ENCODE results near the gene LUC7L.
A peak's percentile ranks its signal among the peaks of the same experiment; 100 is the strongest.

The LUC7L gene

DNA sequence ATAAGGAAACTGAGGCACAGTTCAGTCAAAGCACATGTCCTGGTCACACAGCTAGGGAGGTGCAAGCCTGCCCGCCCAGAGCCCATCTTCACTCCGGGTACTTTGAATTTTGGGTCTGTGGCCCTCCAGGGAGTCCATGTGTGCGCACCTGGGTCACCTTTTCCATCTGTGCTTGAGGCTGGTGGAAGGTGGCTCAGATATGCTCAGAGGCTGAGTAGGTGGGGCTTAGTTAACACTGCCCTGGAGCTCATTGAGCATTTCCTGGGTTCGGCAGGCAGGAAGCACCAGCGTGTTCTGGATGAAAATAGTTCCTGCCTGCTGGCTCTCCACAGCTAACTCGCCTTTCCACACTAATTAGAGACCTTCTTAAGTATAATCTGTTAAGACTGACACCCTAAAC, 24.6 kb upstream of the LUC7L start:
- no peak overlapping the region for H3K27ac ChIP-seq (ENCODE audit: low read depth, low read length, poor library complexity, severe bottlenecking)
- H3K4me3 ChIP-seq (ENCODE audit: low read depth, low read length, poor library complexity, severe bottlenecking): no peak overlapping the region
- H3K27me3 ChIP-seq (ENCODE audit: insufficient read depth, low read length): no peaks in the 10 kb centered on the region
- H3K9ac ChIP-seq (ENCODE audit: low read length): no peak overlapping the region
- no peak overlapping the region for H3K4me2 ChIP-seq (ENCODE audit: low read length)
- H3K79me2 ChIP-seq (ENCODE audit: insufficient read depth, low read length): no peaks in the 10 kb centered on the region
- no peaks in the 10 kb centered on the region for H4K20me1 ChIP-seq (ENCODE audit: insufficient read depth, low read length)
- peaks cover 13% of the 10 kb centered on the region for H3K4me1 ChIP-seq (ENCODE audit: insufficient read depth, low read length, severe bottlenecking)
- TF ChIP-seq, protein P1, sequence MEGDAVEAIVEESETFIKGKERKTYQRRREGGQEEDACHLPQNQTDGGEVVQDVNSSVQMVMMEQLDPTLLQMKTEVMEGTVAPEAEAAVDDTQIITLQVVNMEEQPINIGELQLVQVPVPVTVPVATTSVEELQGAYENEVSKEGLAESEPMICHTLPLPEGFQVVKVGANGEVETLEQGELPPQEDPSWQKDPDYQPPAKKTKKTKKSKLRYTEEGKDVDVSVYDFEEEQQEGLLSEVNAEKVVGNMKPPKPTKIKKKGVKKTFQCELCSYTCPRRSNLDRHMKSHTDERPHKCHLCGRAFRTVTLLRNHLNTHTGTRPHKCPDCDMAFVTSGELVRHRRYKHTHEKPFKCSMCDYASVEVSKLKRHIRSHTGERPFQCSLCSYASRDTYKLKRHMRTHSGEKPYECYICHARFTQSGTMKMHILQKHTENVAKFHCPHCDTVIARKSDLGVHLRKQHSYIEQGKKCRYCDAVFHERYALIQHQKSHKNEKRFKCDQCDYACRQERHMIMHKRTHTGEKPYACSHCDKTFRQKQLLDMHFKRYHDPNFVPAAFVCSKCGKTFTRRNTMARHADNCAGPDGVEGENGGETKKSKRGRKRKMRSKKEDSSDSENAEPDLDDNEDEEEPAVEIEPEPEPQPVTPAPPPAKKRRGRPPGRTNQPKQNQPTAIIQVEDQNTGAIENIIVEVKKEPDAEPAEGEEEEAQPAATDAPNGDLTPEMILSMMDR (IDR thresholded peaks at IDR 0.05; ENCODE audit: low read length): no peak
- no peaks in the 10 kb centered on the region; the same call in 1 of the 2 replicates for H3F3A ChIP-seq (ENCODE audit: insufficient read depth, low read length)
- H2AFZ ChIP-seq (ENCODE audit: low read length): no peak overlapping the region
- H3K9me3 ChIP-seq (ENCODE audit: low read length): no peaks in the 10 kb centered on the region
- H3K36me3 ChIP-seq (ENCODE audit: insufficient read depth, low read length): peaks cover 29% of the 10 kb centered on the region
- no peaks in the 10 kb centered on the region for H3K9me2 ChIP-seq (ENCODE audit: low read depth, low read length)

- peak overlapping the region; percentile 26 for H3K27ac ChIP-seq (ENCODE audit: low read depth, low read length, poor library complexity, severe bottlenecking)
- no peak overlapping the region for H3K4me3 ChIP-seq (ENCODE audit: low read depth, low read length, poor library complexity, severe bottlenecking)
- no peaks in the 10 kb centered on the region for H4K20me1 ChIP-seq (ENCODE audit: insufficient read depth, low read length)
- H2AFZ ChIP-seq (ENCODE audit: low read length): no peak overlapping the region
- peak overlapping the region; percentile 13 for H3K4me2 ChIP-seq (ENCODE audit: low read length)
- peaks cover 29% of the 10 kb centered on the region for H3K36me3 ChIP-seq (ENCODE audit: insufficient read depth, low read length)
- no peak for TF ChIP-seq EZH2 (IDR thresholded peaks at IDR 0.05; ENCODE audit: borderline replicate concordance, low read length)
- TF ChIP-seq, protein P1 (IDR thresholded peaks at IDR 0.05; ENCODE audit: low read length): no peak
- H3K9me3 ChIP-seq (ENCODE audit: low read length): no peaks in the 10 kb centered on the region
- peaks cover 13% of the 10 kb centered on the region for H3K4me1 ChIP-seq (ENCODE audit: insufficient read depth, low read length, severe bottlenecking)
- H3K27me3 ChIP-seq (ENCODE audit: insufficient read depth, low read length): no peaks in the 10 kb centered on the region
- H3K9ac ChIP-seq (ENCODE audit: low read length): no peak overlapping the region
- H3K79me2 ChIP-seq (ENCODE audit: insufficient read depth, low read length): no peaks in the 10 kb centered on the region
- H3F3A ChIP-seq (ENCODE audit: insufficient read depth, low read length): no peaks in the 10 kb centered on the region; the same call in 1 of the 2 replicates
- no peaks in the 10 kb centered on the region for H3K9me2 ChIP-seq (ENCODE audit: low read depth, low read length)
These were observed 23.4 kb upstream of the LUC7L start for GRCh38 chr16:252366-253337.

DNA sequence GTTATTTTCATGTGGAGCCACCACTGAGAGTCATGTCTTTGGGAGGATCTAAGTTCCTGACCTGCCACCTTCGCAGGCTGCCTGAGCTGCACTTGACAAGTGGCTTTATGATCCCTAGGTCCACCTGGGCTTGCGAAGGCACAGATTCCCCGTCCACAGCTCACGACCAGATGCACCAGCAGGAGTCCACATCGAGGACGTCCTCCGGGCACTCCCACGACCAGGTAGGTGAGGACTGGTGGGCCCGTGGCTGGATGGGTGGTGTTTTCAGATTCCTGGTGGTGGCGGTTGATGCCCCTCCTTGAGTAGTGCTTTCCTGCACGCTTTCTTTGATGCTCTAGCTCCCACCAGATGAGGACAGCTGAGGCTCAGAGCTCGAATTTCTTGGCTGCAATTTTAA, 20.2 kb upstream of the LUC7L start:
- Histone ChIP-seq H4K20me1 (ENCODE audit: insufficient read depth, low read length) (no peaks in the 10 kb centered on the region), H3K79me2 (ENCODE audit: insufficient read depth, low read length) (no peaks in the 10 kb centered on the region), H3K9me3 (ENCODE audit: low read length) (no peaks in the 10 kb centered on the region), H2AFZ (ENCODE audit: low read length) (no peak overlapping the region), H3K4me3 (ENCODE audit: low read depth, low read length, poor library complexity, severe bottlenecking) (no peak overlapping the region), H3K4me2 (ENCODE audit: low read length) (no peak overlapping the region), H3K4me1 (ENCODE audit: insufficient read depth, low read length, severe bottlenecking) (peaks cover 13% of the 10 kb centered on the region), H3K9me2 (ENCODE audit: low read depth, low read length) (no peaks in the 10 kb centered on the region), H3K27ac (ENCODE audit: low read depth, low read length, poor library complexity, severe bottlenecking) (no peak overlapping the region), H3K27me3 (ENCODE audit: insufficient read depth, low read length) (no peaks in the 10 kb centered on the region), H3F3A (ENCODE audit: insufficient read depth, low read length) (no peaks in the 10 kb centered on the region), H3K9ac (ENCODE audit: low read length) (no peak overlapping the region), H3K36me3 (ENCODE audit: insufficient read depth, low read length) (peaks cover 14% of the 10 kb centered on the region)
- no peak for TF ChIP-seq EZH2 (IDR thresholded peaks at IDR 0.05; ENCODE audit: borderline replicate concordance, low read length)
- TF ChIP-seq, protein P1 (IDR thresholded peaks at IDR 0.05; ENCODE audit: low read length): no peak

All from OCI-LY1 (cell line).